Fibroblast of lung (primary cell): ENCODE data around the gene KRAS. TPM values are rescaled to one million over a fixed set of nuclear protein-coding genes. Genes with fewer than 3 reads are reported as not detected.

Source experiments
- DNase-seq, 2 donors: peaks; one replicate each; pipeline versions ENCODE4 v3.0.0 to v3.0.0-alpha.2; 2010; ENCODE audit warnings: low read depth in 2 of 2
- H2AFZ ChIP-seq: 2 replicates; pipeline ENCODE4 v1.5.1; 2012; ENCODE audit warnings: low read length, control low read depth, inconsistent platforms
- H3K27ac ChIP-seq: 2 replicates; pipeline ENCODE4 v1.5.1; 2011; ENCODE audit warnings: low read length, control low read depth; ENCODE audit not compliant: insufficient read depth
- H3K27me3 ChIP-seq: 2 replicates; pipeline ENCODE4 v1.5.1; 2011; ENCODE audit warnings: mild to moderate bottlenecking, low read length; ENCODE audit not compliant: control insufficient read depth, insufficient read depth
- H3K36me3 ChIP-seq: 2 replicates; pipeline ENCODE4 v1.5.1; 2011; ENCODE audit warnings: low read length; ENCODE audit not compliant: control insufficient read depth, insufficient read depth
- H3K4me1 ChIP-seq: 2 replicates; pipeline ENCODE4 v1.5.1; 2011; ENCODE audit warnings: low read length; ENCODE audit not compliant: control insufficient read depth, insufficient read depth; ENCODE audit errors: extremely low read depth
- H3K4me2 ChIP-seq: 2 replicates; pipeline ENCODE4 v1.5.1; 2011; ENCODE audit warnings: low read length, control low read depth; ENCODE audit not compliant: insufficient read depth; ENCODE audit errors: extremely low read depth
- H3K4me3 ChIP-seq, 4 experiments: fragments of 200-600 bp in 1 of 4; sonication (generic) in 1 of 4; replicated peaks in 1 of 4; 2 replicates each; pipeline ENCODE4 v1.5.1; 2011 to 2016; ENCODE audit warnings: low read length in 4 of 4, low read depth in 3 of 4, mild to moderate bottlenecking in 3 of 4, control low read depth in 2 of 4, inconsistent platforms in 1 of 4, mixed read lengths in 1 of 4; ENCODE audit not compliant: insufficient read depth in 1 of 4; ENCODE audit errors: control extremely low read depth in 1 of 4
- H3K79me2 ChIP-seq: 2 replicates; pipeline ENCODE4 v1.5.1; 2012; ENCODE audit warnings: mild to moderate bottlenecking, low read length, inconsistent platforms; ENCODE audit not compliant: control insufficient read depth, insufficient read depth
- H3K9ac ChIP-seq: 2 replicates; pipeline ENCODE4 v1.5.1; 2011; ENCODE audit warnings: mild to moderate bottlenecking, low read length, control low read depth; ENCODE audit not compliant: insufficient read depth
- H3K9me3 ChIP-seq: 2 replicates; pipeline ENCODE4 v1.5.1; 2012; ENCODE audit warnings: low read depth, low read length; ENCODE audit not compliant: control insufficient read depth, insufficient read depth
- H4K20me1 ChIP-seq: 2 replicates; pipeline ENCODE4 v1.5.1; 2011; ENCODE audit warnings: low read length; ENCODE audit not compliant: control insufficient read depth, insufficient read depth; ENCODE audit errors: extremely low read depth
- CTCF ChIP-seq, 2 donors: IDR thresholded peaks in 1 of 2; conservative IDR thresholded peaks in 1 of 2; 1 replicate in 1 of 2; 2 replicates in 1 of 2; pipeline ENCODE4 v1.5.1; 2011 to 2012; ENCODE audit warnings: low read length in 2 of 2, control low read depth in 1 of 2, inconsistent platforms in 1 of 2, low read depth in 1 of 2, mild to moderate bottlenecking in 1 of 2
- EZH2 ChIP-seq: IDR thresholded peaks from 2 replicates; pipeline ENCODE4 v1.5.1; 2012; ENCODE audit warnings: low read length, control low read depth, mild to moderate bottlenecking; ENCODE audit errors: missing control alignments
- polyA plus RNA-seq, 2 donors: library from polyadenylated mRNA; depleted of rRNA in 1 of 2; stranded (reverse) in 1 of 2; unstranded in 1 of 2; fragments of >200 nt; gene quantifications; 2 replicates each; pipeline ENCODE4 v1.2.1, GENCODE V29; 2011 to 2012; ENCODE audit warnings: missing spikeins in 1 of 2
- total RNA-seq: library from RNA; depleted of rRNA; stranded (reverse); fragments of >200 nt; gene quantifications from 2 replicates; pipeline ENCODE4 v1.2.1, GENCODE V29; 2014

Gene KRAS
- total and polyA plus RNA-seq, 2 donors (not counting 1 experiment from before 2014, with no cell fraction given), result 15.0 to 31.3 TPM

- Histone ChIP-seq H2AFZ (no peak overlapping the region), H3K79me2 (peaks cover 21% of the 10 kb centered on the region), H3K36me3 (no peaks in the 10 kb centered on the region), H3K9ac (no peak overlapping the region), H3K27ac (no peak overlapping the region), H3K4me3 (no peak overlapping the region), H3K27me3 (no peaks in the 10 kb centered on the region), H3K9me3 (no peaks in the 10 kb centered on the region), H3K4me2 (no peak overlapping the region), H3K4me1 (no peaks in the 10 kb centered on the region), H4K20me1 (no peaks in the 10 kb centered on the region)
- no peak for DNase-seq
- TF ChIP-seq CTCF (conservative IDR thresholded peaks at IDR 0.05 in 1 of 2, IDR thresholded peaks at IDR 0.05 in 1 of 2; ENCODE audit: low read depth in 1 of 2, low read length in 2 of 2) (no peak), EZH2 (no peak)
Observed at GRCh38 chr12:25252946-25253345, 2.2 kb upstream of the KRAS start.

GRCh38 chr12:25251769-25252168 is 1.0 kb upstream of the KRAS start:
- Histone ChIP-seq H3K9me3 (no peaks in the 10 kb centered on the region), H3K27me3 (no peaks in the 10 kb centered on the region), H3K4me1 (no peaks in the 10 kb centered on the region), H3K4me2 (peak overlapping the region; percentile 85), H3K27ac (no peak overlapping the region), H4K20me1 (no peaks in the 10 kb centered on the region), H3K9ac (no peak overlapping the region), H3K4me3 (peak overlapping the region in 3 of 4 experiments; percentile 50 to 90 (median 54)), H3K36me3 (no peaks in the 10 kb centered on the region), H2AFZ (no peak overlapping the region), H3K79me2 (peaks cover 30% of the 10 kb centered on the region)
- no peak for TF ChIP-seq CTCF (conservative IDR thresholded peaks at IDR 0.05 in 1 of 2, IDR thresholded peaks at IDR 0.05 in 1 of 2; ENCODE audit: low read depth in 1 of 2, low read length in 2 of 2)
- TF ChIP-seq EZH2, result no peak
- no peak for DNase-seq

- H4K20me1 ChIP-seq, result no peaks in the 10 kb centered on the region
- H3K9ac ChIP-seq, result peak overlapping the region; percentile 85
- TF ChIP-seq CTCF (conservative IDR thresholded peaks at IDR 0.05 in 1 of 2, IDR thresholded peaks at IDR 0.05 in 1 of 2; ENCODE audit: low read depth in 1 of 2, low read length in 2 of 2), result no peak
- no peak for TF ChIP-seq EZH2
- H3K4me3 ChIP-seq, result peak overlapping the region; percentile 41 to 90 (median 75)
- peak in 1 of 2 donors; percentile 20 for DNase-seq
- H3K4me2 ChIP-seq, result peak overlapping the region; percentile 78
- no peaks in the 10 kb centered on the region for H3K9me3 ChIP-seq
- no peaks in the 10 kb centered on the region for H3K36me3 ChIP-seq
- no peaks in the 10 kb centered on the region for H3K4me1 ChIP-seq
- H3K79me2 ChIP-seq, result peaks cover 36% of the 10 kb centered on the region
- no peaks in the 10 kb centered on the region for H3K27me3 ChIP-seq
- H2AFZ ChIP-seq, result peak overlapping the region; percentile 11
- peak overlapping the region; percentile 74 for H3K27ac ChIP-seq
Observed at GRCh38 chr12:25249931-25250738, 594 bp downstream of the KRAS start.
